K562 (cell line): ENCODE measurements around the gene AGO4. TPM values are rescaled to one million over a fixed set of nuclear protein-coding genes. Genes with fewer than 3 reads are reported as not detected.

ENCODE experiments used
- CC2D1A ChIP-seq: fragments of 450-650 bp; IDR thresholded peaks from 2 replicates; pipeline ENCODE4 v1.6.1; 2017; ENCODE audit warnings: mild to moderate bottlenecking
- DDX20 ChIP-seq: fragments of 450-650 bp; IDR thresholded peaks from 2 replicates; pipeline ENCODE4 v1.6.1; 2016; ENCODE audit warnings: missing genetic modification characterization, low read depth, mild to moderate bottlenecking, missing compliant biosample characterization, moderate library complexity
- E4F1 ChIP-seq: fragments of 250-450 bp; sonication (Bioruptor Pico); IDR thresholded peaks from 2 replicates; pipeline ENCODE4 v1.5.0; 2021; ENCODE audit warnings: mild to moderate bottlenecking, borderline replicate concordance
- FOXJ3 ChIP-seq: sonication (generic); formaldehyde crosslinking; IDR thresholded peaks from 2 replicates; pipeline ENCODE4 v1.4.0; 2020; ENCODE audit warnings: mild to moderate bottlenecking, missing genetic modification reagents
- GATAD2A ChIP-seq: fragments of 450-650 bp; IDR thresholded peaks from 2 replicates; pipeline ENCODE4 v1.6.1; 2017
- HDAC8 ChIP-seq: fragments of 450-650 bp; IDR thresholded peaks from 2 replicates; pipeline ENCODE4 v1.6.1; 2016; ENCODE audit warnings: mild to moderate bottlenecking, missing genetic modification characterization, moderate library complexity, missing compliant biosample characterization
- MCM3 ChIP-seq: fragments of 450-650 bp; IDR thresholded peaks from 2 replicates; pipeline ENCODE4 v1.6.1; 2016
- NR4A1 ChIP-seq, 2 experiments: fragments of 250-450 bp in 1 of 2; fragments of 450-650 bp in 1 of 2; sonication (Bioruptor Pico) in 1 of 2; IDR thresholded peaks; 2 replicates each; pipeline versions ENCODE4 v1.4.0 to v1.6.1; 2016 to 2020; ENCODE audit warnings: mild to moderate bottlenecking in 2 of 2, missing compliant biosample characterization in 1 of 2, missing genetic modification characterization in 1 of 2, moderate library complexity in 1 of 2
- RAD21 ChIP-seq, 2 experiments: fragments of 250-450 bp in 1 of 2; fragments of 450-650 bp in 1 of 2; sonication (Bioruptor Pico) in 1 of 2; formaldehyde crosslinking in 1 of 2; IDR thresholded peaks in 1 of 2; conservative IDR thresholded peaks in 1 of 2; 2 replicates each; pipeline versions ENCODE4 v1.4.0 to v1.8.0; 2020 to 2022; ENCODE audit warnings: mild to moderate bottlenecking in 2 of 2, moderate library complexity in 1 of 2
- USF1 ChIP-seq: sonication (generic); formaldehyde crosslinking; IDR thresholded peaks from 2 replicates; pipeline ENCODE4 v1.9.0; 2022; ENCODE audit warnings: mild to moderate bottlenecking, missing genetic modification reagents
- ZBTB49 ChIP-seq: sonication (generic); formaldehyde crosslinking; IDR thresholded peaks from 2 replicates; pipeline ENCODE4 v1.8.0; 2022; ENCODE audit warnings: missing genetic modification reagents, mild to moderate bottlenecking, borderline replicate concordance
- ZNF175 ChIP-seq: fragments of 200-800 bp; sonication (Bioruptor generic); IDR thresholded peaks from 2 replicates; pipeline ENCODE4 v1.6.1; 2016; ENCODE audit warnings: low read depth, mild to moderate bottlenecking, missing genetic modification characterization, missing compliant biosample characterization
- ZNF354B ChIP-seq: fragments of 250-450 bp; sonication (Bioruptor Pico); IDR thresholded peaks from 2 replicates; pipeline ENCODE4 v1.4.0; 2020
- ZNF76 ChIP-seq: fragments of 250-450 bp; sonication (Bioruptor Pico); IDR thresholded peaks from 2 replicates; pipeline ENCODE4 v1.4.0; 2020; ENCODE audit warnings: mild to moderate bottlenecking, moderate library complexity, borderline replicate concordance
- polyA plus RNA-seq, 8 experiments: library from polyadenylated mRNA; depleted of rRNA in 4 of 8; stranded (reverse) in 5 of 8; unstranded in 3 of 8; fragments of >200 nt; fragmentation: Nextera tagmentation in 2 of 8; fragmentation: Illumina TruSeq in 1 of 8; extraction: Ambion mirVana in 2 of 8; extraction: Trizol in 1 of 8; gene quantifications; 2 replicates each; pipeline versions ENCODE4 v1.2.1 to v1.2.3, GENCODE V29; 2011 to 2014; ENCODE audit warnings: inconsistent platforms in 1 of 8, missing spikeins in 1 of 8
- total RNA-seq, 7 experiments: library from RNA; depleted of rRNA in 6 of 7; stranded (reverse); fragments of >200 nt in 6 of 7; fragmentation: Illumina TruSeq in 2 of 7; extraction: Trizol in 2 of 7; gene quantifications; 2 replicates each; pipeline versions ENCODE4 v1.2.1 to v1.2.3, GENCODE V29; 2011 to 2021; ENCODE audit warnings: low replicate concordance in 1 of 7

Gene AGO4
- total and polyA plus RNA-seq, 9 of the 15 experiments (the other 6 are each of a cell fraction or from before 2014, with no cell fraction given) = 1.3 to 10.5 (median 6.5) TPM

- TF ChIP-seq ZNF354B (CRISPR knock-in tag) (no peak), CC2D1A (no peak), USF1 (CRISPR knock-in tag) (no peak), NR4A1 (CRISPR knock-in tag; IDR thresholded peaks at IDR 0.05) (0 out of 2 replicates have a peak, but pooled peaks have one; percentile 50), NR4A1 (tag; IDR thresholded peaks at IDR 0.05) (peak; percentile 74; the same call in 1 of the 2 replicates), E4F1 (no peak), FOXJ3 (CRISPR knock-in tag) (no peak), GATAD2A (peak; percentile 78; the same call in 1 of the 2 replicates), MCM3 (no peak), ZNF175 (CRISPR knock-in tag) (no peak), RAD21 (CRISPR knock-in tag; conservative IDR thresholded peaks at IDR 0.05 in 1 of 2, IDR thresholded peaks at IDR 0.05 in 1 of 2) (0 out of 4 replicates have a peak, but pooled peaks of 1 of the 2 experiments have one; percentile 7), HDAC8 (tag) (no peak), DDX20 (no peak), ZBTB49 (CRISPR knock-in tag) (no peak), ZNF76 (CRISPR knock-in tag) (no peak)
Measured at GRCh38 chr1:35769188-35769758, 38.5 kb upstream of the AGO4 start (continued).
